Measurements from ENCODE around the gene LSM3. TPM values are rescaled to one million over a fixed set of nuclear protein-coding genes. Genes with fewer than 3 reads are reported as not detected.

LSM3 gene
- total and polyA plus RNA-seq, 2 of the 4 experiments (the other 2 are of a cell fraction), result 3.4 to 11.5 TPM

DNA sequence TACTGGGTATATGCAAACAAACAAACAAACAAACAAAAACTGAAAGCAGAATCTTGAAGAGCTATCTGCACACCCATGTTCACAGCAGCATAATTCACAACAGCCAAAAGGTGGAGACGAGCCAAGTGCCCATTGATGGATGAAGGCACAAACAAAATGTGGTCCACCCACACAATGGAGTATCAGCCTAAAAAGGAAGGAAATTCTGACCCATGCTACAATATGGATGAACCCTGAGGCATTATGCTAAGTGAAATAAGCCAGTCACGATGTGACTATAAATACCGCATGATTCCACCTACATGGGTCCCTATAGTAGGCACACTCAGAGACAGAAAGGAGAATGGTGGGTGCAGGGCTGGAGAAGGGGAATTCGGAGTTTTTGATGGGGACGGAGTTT, 24.3 kb upstream of the LSM3 start:
- CTCF ChIA-PET, result no interaction called here
- no peak overlapping the region for H2AK9ac ChIP-seq (replicated peaks; ENCODE audit: low read depth, low read length, poor library complexity)
- in situ Hi-C loops (cut with MboI; ENCODE audit: low sequenced_read_pairs) (no loop called here), dilution Hi-C loops (cut with HindIII; ENCODE audit: low sequenced_read_pairs, unreplicated experiment) (no loop called here), intact Hi-C loops (cut with micrococcal nuclease) (no loop called here)
- H4K91ac ChIP-seq (ENCODE audit: insufficient read depth, low read depth, low read length), result no peak overlapping the region
- H3K14ac ChIP-seq (replicated peaks; ENCODE audit: low read depth, low read length), result no peak overlapping the region
- no peaks in the 10 kb centered on the region for H3K4me1 ChIP-seq (ENCODE audit: control insufficient read depth, insufficient read depth, low read length)
- H3K9me1 ChIP-seq (ENCODE audit: insufficient read depth, low read length), result peaks cover under 1% of the 10 kb centered on the region; the same call in 1 of the 2 replicates
- H3K79me1 ChIP-seq (ENCODE audit: low read depth in 1 of 2, low read length in 2 of 2), result peaks cover 25 to 35% of the 10 kb centered on the region in 2 experiments
- TF ChIP-seq BHLHE40 (IDR thresholded peaks at IDR 0.05; ENCODE audit: low read depth, low read length), result no peak
- TF ChIP-seq SMC3 (IDR thresholded peaks at IDR 0.05; ENCODE audit: low read depth, low read length), result no peak
- TF ChIP-seq ELK1 (IDR thresholded peaks at IDR 0.05; ENCODE audit: borderline replicate concordance, low read depth, low read length), result no peak
- no peak for TF ChIP-seq CHD1 (IDR thresholded peaks at IDR 0.05; ENCODE audit: low read depth, low read length)
- TF ChIP-seq NFE2L2 (IDR thresholded peaks at IDR 0.05; ENCODE audit: low read depth, low read length), result no peak
- TF ChIP-seq FOS (IDR thresholded peaks at IDR 0.05; ENCODE audit: low read depth, low read length), result no peak
- TF ChIP-seq MAFK (IDR thresholded peaks at IDR 0.05; ENCODE audit: low read depth, low read length), result no peak
- TF ChIP-seq CEBPB (IDR thresholded peaks at IDR 0.05; ENCODE audit: low read depth, low read length), result no peak
- TF ChIP-seq MXI1 (IDR thresholded peaks at IDR 0.05; ENCODE audit: borderline replicate concordance, low read depth, low read length), result no peak
- TF ChIP-seq POLR2A (IDR thresholded peaks at IDR 0.05; ENCODE audit: low read depth, low read length), result no peak
- TF ChIP-seq, protein P1, sequence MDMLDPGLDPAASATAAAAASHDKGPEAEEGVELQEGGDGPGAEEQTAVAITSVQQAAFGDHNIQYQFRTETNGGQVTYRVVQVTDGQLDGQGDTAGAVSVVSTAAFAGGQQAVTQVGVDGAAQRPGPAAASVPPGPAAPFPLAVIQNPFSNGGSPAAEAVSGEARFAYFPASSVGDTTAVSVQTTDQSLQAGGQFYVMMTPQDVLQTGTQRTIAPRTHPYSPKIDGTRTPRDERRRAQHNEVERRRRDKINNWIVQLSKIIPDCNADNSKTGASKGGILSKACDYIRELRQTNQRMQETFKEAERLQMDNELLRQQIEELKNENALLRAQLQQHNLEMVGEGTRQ (IDR thresholded peaks at IDR 0.05; ENCODE audit: low read depth, low read length), result no peak
- no peak for TF ChIP-seq RCOR1 (IDR thresholded peaks at IDR 0.05; ENCODE audit: insufficient replicate concordance, low read length)
- TF ChIP-seq MAZ (IDR thresholded peaks at IDR 0.05; ENCODE audit: borderline replicate concordance, low read depth, low read length), result no peak
- TF ChIP-seq RFX5 (IDR thresholded peaks at IDR 0.05; ENCODE audit: low read depth, low read length), result no peak
- TF ChIP-seq CTCF (conservative IDR thresholded peaks at IDR 0.05; ENCODE audit: low read depth, low read length), result no peak
- WGBS, 2 experiments (ENCODE audit: extremely low coverage in 2 of 2, insufficient read length in 1 of 2), result 93 to 100% methylated on average over 2 to 3 of the region's 5 CpGs
- H2AK5ac ChIP-seq (ENCODE audit: low read depth, low read length), result no peak overlapping the region
- no peak overlapping the region for H2BK20ac ChIP-seq (ENCODE audit: low read depth, low read length)
- no peak overlapping the region for H2BK120ac ChIP-seq (ENCODE audit: low read depth, low read length)
- H2BK15ac ChIP-seq (ENCODE audit: low read depth, low read length), result no peak overlapping the region
- H3K4me3 ChIP-seq (ENCODE audit: insufficient read depth, low read depth, low read length), result no peak overlapping the region
- H3K36me3 ChIP-seq (ENCODE audit: control insufficient read depth, insufficient read depth, low read length), result peaks cover 66% of the 10 kb centered on the region
- H3K27me3 ChIP-seq (ENCODE audit: control insufficient read depth, insufficient read depth, low read length), result no peaks in the 10 kb centered on the region
- H3K56ac ChIP-seq (ENCODE audit: extremely low read depth, insufficient read depth, low read length), result no peak overlapping the region
- H2BK5ac ChIP-seq (ENCODE audit: low read depth, low read length, poor library complexity, severe bottlenecking), result no peak overlapping the region
- DNase-seq, result no peak
- H4K20me1 ChIP-seq (ENCODE audit: insufficient read depth, low read length), result no peaks in the 10 kb centered on the region
- no peak overlapping the region for H4K8ac ChIP-seq (ENCODE audit: low read depth in 2 of 2, low read length in 2 of 2)
- no peaks in the 10 kb centered on the region for H3K9me3 ChIP-seq (ENCODE audit: control insufficient read depth, insufficient read depth, low read length)
- H3K23ac ChIP-seq (ENCODE audit: low read depth, low read length), result no peak overlapping the region
- H3K18ac ChIP-seq (ENCODE audit: low read depth, low read length), result no peak overlapping the region
- no peak overlapping the region for H3K9ac ChIP-seq (ENCODE audit: low read depth, low read length)
- ATAC-seq (ENCODE audit: low read depth), result no peak
- no peak overlapping the region for H3K4me2 ChIP-seq (ENCODE audit: low read depth, low read length)
- H3K4ac ChIP-seq (ENCODE audit: low read depth, low read length), result no peak overlapping the region
- no peak overlapping the region for H3K27ac ChIP-seq (ENCODE audit: insufficient read depth, low read length)
- no peak overlapping the region for H2AFZ ChIP-seq (replicated peaks; ENCODE audit: low read length, poor library complexity)
- BruUV-seq (replicated peaks), result no TSS peak
- H4K5ac ChIP-seq (ENCODE audit: low read depth, low read length), result no peak overlapping the region
- POLR2A ChIA-PET (ENCODE audit: unreplicated experiment), result no interaction called here
